ENCODE results near the gene NHERF2.

- TF ChIP-seq CTCF (conservative IDR thresholded peaks at IDR 0.05; ENCODE audit: low read depth in 2 of 2), result no peak
- no peak for TF ChIP-seq JUNB (IDR thresholded peaks at IDR 0.05; ENCODE audit: unreplicated experiment)
- TF ChIP-seq EZH2phosphoT487 (IDR thresholded peaks at IDR 0.05; ENCODE audit: unreplicated experiment), result no peak
These were observed 56.7 kb downstream of the NHERF2 start for GRCh38 chr16:2083409-2083808.
